ENCODE results near the gene METTL3. TPM values are rescaled to one million over a fixed set of nuclear protein-coding genes. Genes with fewer than 3 reads are reported as not detected.

The METTL3 gene
- total and polyA plus RNA-seq, 2 of the 13 experiments (the other 11 are each of a cell fraction or from before 2014, with no cell fraction given): 123 to 130 TPM

DNA sequence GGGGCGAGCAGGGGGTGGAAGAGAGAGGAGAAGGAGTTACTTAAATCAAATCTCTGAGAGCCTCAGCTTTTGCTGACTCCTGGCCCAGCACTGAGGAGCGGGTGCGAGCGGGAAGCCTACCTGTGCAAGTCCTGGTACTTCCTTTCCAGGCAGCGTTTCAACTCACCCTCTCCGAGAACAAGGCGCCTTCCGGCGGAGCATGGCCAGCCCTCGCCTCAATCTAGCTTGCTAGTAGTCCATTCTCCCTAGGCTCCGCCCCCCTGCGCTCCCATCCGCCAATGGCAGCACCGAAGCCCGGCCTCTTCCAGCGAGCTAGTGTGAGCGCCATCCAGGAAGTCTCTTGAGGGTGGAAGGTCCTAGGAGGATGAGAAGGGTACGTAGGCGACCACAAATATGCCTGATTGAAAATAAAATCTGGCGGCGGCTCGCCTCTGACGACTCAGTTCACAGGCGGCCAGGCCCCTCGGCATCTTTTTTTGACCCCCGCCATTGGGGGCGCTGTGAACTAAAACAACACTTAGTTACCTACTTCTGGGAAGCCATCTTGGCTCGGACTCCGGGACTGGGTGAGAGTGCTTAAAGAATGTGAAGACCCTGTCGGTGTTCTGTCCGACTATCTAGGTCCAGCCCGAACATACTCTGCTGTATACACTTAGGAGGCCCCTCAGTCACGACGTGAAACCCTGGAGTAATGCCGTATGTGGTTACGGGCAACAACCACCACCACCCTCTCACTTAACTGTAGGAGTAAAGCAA lies 55.0 kb downstream of the METTL3 start, which contains the start of gene CHD8 (continued):
- TF ChIP-seq, protein P1, sequence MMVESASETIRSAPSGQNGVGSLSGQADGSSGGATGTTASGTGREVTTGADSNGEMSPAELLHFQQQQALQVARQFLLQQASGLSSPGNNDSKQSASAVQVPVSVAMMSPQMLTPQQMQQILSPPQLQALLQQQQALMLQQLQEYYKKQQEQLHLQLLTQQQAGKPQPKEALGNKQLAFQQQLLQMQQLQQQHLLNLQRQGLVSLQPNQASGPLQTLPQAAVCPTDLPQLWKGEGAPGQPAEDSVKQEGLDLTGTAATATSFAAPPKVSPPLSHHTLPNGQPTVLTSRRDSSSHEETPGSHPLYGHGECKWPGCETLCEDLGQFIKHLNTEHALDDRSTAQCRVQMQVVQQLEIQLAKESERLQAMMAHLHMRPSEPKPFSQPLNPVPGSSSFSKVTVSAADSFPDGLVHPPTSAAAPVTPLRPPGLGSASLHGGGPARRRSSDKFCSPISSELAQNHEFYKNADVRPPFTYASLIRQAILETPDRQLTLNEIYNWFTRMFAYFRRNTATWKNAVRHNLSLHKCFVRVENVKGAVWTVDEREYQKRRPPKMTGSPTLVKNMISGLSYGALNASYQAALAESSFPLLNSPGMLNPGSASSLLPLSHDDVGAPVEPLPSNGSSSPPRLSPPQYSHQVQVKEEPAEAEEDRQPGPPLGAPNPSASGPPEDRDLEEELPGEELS (CRISPR knock-in tag; IDR thresholded peaks at IDR 0.05): no peak; the same call in none of the 2 replicates
- TF ChIP-seq, protein P2, sequence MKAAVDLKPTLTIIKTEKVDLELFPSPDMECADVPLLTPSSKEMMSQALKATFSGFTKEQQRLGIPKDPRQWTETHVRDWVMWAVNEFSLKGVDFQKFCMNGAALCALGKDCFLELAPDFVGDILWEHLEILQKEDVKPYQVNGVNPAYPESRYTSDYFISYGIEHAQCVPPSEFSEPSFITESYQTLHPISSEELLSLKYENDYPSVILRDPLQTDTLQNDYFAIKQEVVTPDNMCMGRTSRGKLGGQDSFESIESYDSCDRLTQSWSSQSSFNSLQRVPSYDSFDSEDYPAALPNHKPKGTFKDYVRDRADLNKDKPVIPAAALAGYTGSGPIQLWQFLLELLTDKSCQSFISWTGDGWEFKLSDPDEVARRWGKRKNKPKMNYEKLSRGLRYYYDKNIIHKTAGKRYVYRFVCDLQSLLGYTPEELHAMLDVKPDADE (CRISPR knock-in tag; IDR thresholded peaks at IDR 0.05): no peak
- TF ChIP-seq SMARCC2 (IDR thresholded peaks at IDR 0.05) (no peak), ZNF251 (CRISPR knock-in tag; IDR thresholded peaks at IDR 0.05) (no peak), ZBTB21 (CRISPR knock-in tag; IDR thresholded peaks at IDR 0.05) (no peak; the same call in 1 of the 2 replicates), MATR3 (CRISPR knock-in tag; IDR thresholded peaks at IDR 0.05) (no peak), RBAK (CRISPR knock-in tag; IDR thresholded peaks at IDR 0.05) (no peak), NR3C1 (CRISPR knock-in tag; IDR thresholded peaks at IDR 0.05) (no peak), ATF7 (IDR thresholded peaks at IDR 0.05) (no peak), ATF7 (CRISPR knock-in tag; IDR thresholded peaks at IDR 0.05) (no peak), NCOR1 (IDR thresholded peaks at IDR 0.05; ENCODE audit: borderline replicate concordance, low read length) (no peak), ZNF260 (CRISPR knock-in tag; IDR thresholded peaks at IDR 0.05; ENCODE audit: borderline replicate concordance, low read depth) (no peak), ZNF160 (CRISPR knock-in tag; IDR thresholded peaks at IDR 0.05) (no peak), ZNF142 (CRISPR knock-in tag; IDR thresholded peaks at IDR 0.05) (peak; percentile 27; the same call in 1 of the 2 replicates), ZBTB8A (CRISPR knock-in tag; IDR thresholded peaks at IDR 0.05; ENCODE audit: borderline replicate concordance, low read depth) (no peak), NR2F6 (IDR thresholded peaks at IDR 0.05) (peak; percentile 53; the same call in 1 of the 2 replicates), NR2F6 (CRISPR knock-in tag; IDR thresholded peaks at IDR 0.05) (no peak; the same call in none of the 2 replicates), ERF (CRISPR knock-in tag; IDR thresholded peaks at IDR 0.05) (peak; percentile 84), ZNF234 (CRISPR knock-in tag; conservative IDR thresholded peaks at IDR 0.05) (no peak)
- TF ChIP-seq, protein P3, sequence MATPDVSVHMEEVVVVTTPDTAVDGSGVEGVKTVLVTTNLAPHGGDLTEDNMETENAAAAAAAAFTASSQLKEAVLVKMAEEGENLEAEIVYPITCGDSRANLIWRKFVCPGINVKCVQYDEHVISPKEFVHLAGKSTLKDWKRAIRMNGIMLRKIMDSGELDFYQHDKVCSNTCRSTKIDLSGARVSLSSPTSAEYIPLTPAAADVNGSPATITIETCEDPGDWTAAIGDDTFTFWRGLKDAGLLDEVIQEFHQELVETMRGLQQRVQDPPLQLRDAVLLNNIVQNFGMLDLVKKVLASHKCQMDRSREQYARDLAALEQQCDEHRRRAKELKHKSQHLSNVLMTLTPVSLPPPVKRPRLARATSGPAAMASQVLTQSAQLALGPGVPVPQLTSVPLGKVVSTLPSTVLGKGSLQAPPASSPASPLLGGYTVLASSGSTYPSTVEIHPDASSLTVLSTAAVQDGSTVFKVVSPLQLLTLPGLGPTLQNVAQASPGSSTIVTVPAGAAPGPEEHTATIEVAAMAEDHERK (CRISPR knock-in tag; IDR thresholded peaks at IDR 0.05; ENCODE audit: low read depth): peak; percentile 72; the same call in 1 of the 2 replicates
